SK-N-SH (cell line): ENCODE data around the gene TRIM28. TPM values are rescaled to one million over a fixed set of nuclear protein-coding genes. Genes with fewer than 3 reads are reported as not detected.

Experiments used
- CTCF ChIA-PET: fragments of 300-600, 350-600 bp; formaldehyde crosslinking; extraction: SDS; loops from one replicate; lab custom pipeline; 2021; lab: Yijun Ruan, JAX
- POLR2A ChIA-PET: fragments of 350-600 bp; sonication (Branson Sonifier 250); formaldehyde crosslinking; extraction: SDS; loops from one replicate; lab custom pipeline; 2020; ENCODE audit warnings: antibody characterized with exemption, inconsistent platforms; lab: Yijun Ruan, JAX
- DNase-seq: peaks from one replicate; pipeline ENCODE4 v3.0.0; 2012
- H2AFZ ChIP-seq: fragments of 200-600 bp; sonication (generic); 2 replicates; pipeline ENCODE4 v1.8.1; 2016; ENCODE audit warnings: antibody characterized with exemption, mild to moderate bottlenecking, low read depth
- H3F3A ChIP-seq: fragments of 200-600 bp; sonication (generic); replicated peaks from 2 replicates; pipeline ENCODE3; 2016; ENCODE audit warnings: antibody characterized with exemption, mild to moderate bottlenecking; ENCODE audit not compliant: insufficient read depth
- H3K27ac ChIP-seq, 2 experiments: fragments of 200-500 bp in 1 of 2; fragments of 200-600 bp in 1 of 2; sonication (Bioruptor generic) in 1 of 2; sonication (generic), shearing (Covaris generic) in 1 of 2; 2 replicates each; pipeline versions ENCODE4 v1.5.1 to v1.6.1; 2014 to 2016; ENCODE audit warnings: low read depth in 2 of 2, inconsistent platforms in 1 of 2, low read length in 1 of 2, mild to moderate bottlenecking in 1 of 2, mixed read lengths in 1 of 2
- H3K27me3 ChIP-seq: fragments of 200-600 bp; sonication (generic), shearing (Covaris generic); 2 replicates; pipeline ENCODE4 v1.6.1; 2016; ENCODE audit warnings: mixed run types; ENCODE audit not compliant: insufficient read depth
- H3K36me3 ChIP-seq, 2 experiments: fragments of 200-500 bp in 1 of 2; fragments of 200-600 bp in 1 of 2; sonication (Bioruptor generic) in 1 of 2; sonication (generic) in 1 of 2; replicated peaks in 1 of 2; 2 replicates each; pipeline versions ENCODE3 to v1.5.1; 2014 to 2016; ENCODE audit warnings: low read length in 1 of 2, mild to moderate bottlenecking in 1 of 2; ENCODE audit not compliant: insufficient read depth in 2 of 2, control insufficient read depth in 1 of 2
- H3K4me1 ChIP-seq, 2 experiments: fragments of 200-500 bp in 1 of 2; fragments of 200-600 bp in 1 of 2; sonication (Bioruptor generic) in 1 of 2; sonication (generic), shearing (Covaris generic) in 1 of 2; 2 replicates each; pipeline versions ENCODE4 v1.5.1 to v1.6.1; 2014 to 2016; ENCODE audit warnings: low read depth in 1 of 2, low read length in 1 of 2, mixed run types in 1 of 2; ENCODE audit not compliant: insufficient read depth in 2 of 2, control insufficient read depth in 1 of 2
- H3K4me2 ChIP-seq: fragments of 200-600 bp; sonication (generic), shearing (Covaris generic); 2 replicates; pipeline ENCODE4 v1.6.1; 2017; ENCODE audit warnings: mixed run types
- H3K4me3 ChIP-seq, 2 experiments: fragments of 200-500 bp in 1 of 2; fragments of 200-600 bp in 1 of 2; sonication (Bioruptor generic) in 1 of 2; sonication (generic), shearing (Covaris generic) in 1 of 2; 2 replicates each; pipeline versions ENCODE4 v1.5.1 to v1.8.1; 2014 to 2016; ENCODE audit warnings: low read depth in 2 of 2, inconsistent platforms in 1 of 2, low read length in 1 of 2, mild to moderate bottlenecking in 1 of 2, mixed read lengths in 1 of 2, moderate library complexity in 1 of 2
- H3K79me2 ChIP-seq: fragments of 200-600 bp; sonication (generic); 2 replicates; pipeline ENCODE4 v1.8.1; 2017; ENCODE audit warnings: mild to moderate bottlenecking; ENCODE audit not compliant: insufficient read depth
- H3K9ac ChIP-seq: fragments of 200-600 bp; sonication (generic); 2 replicates; pipeline ENCODE4 v1.6.1; 2017; ENCODE audit warnings: mixed run types
- H3K9me2 ChIP-seq: fragments of 200-600 bp; sonication (generic); 2 replicates; pipeline ENCODE4 v1.6.1; 2017; ENCODE audit warnings: mixed run types
- H3K9me3 ChIP-seq: fragments of 200-600 bp; sonication (generic); 2 replicates; pipeline ENCODE4 v1.6.1; 2017; ENCODE audit warnings: mixed run types, mild to moderate bottlenecking, moderate library complexity
- H4K20me1 ChIP-seq: fragments of 200-600 bp; sonication (generic); 2 replicates; pipeline ENCODE4 v1.6.1; 2017; ENCODE audit warnings: mild to moderate bottlenecking, mixed run types; ENCODE audit not compliant: insufficient read depth
- CTCF ChIP-seq: fragments of 200-600 bp; sonication (generic); IDR thresholded peaks from 2 replicates; pipeline ENCODE4 v1.6.1; 2017; ENCODE audit warnings: antibody characterized with exemption, mild to moderate bottlenecking, moderate library complexity
- EZH2phosphoT487 ChIP-seq: fragments of 200-600 bp; sonication (generic); IDR thresholded peaks from 2 replicates; pipeline ENCODE4 v1.6.1; 2017; ENCODE audit warnings: low read depth, mixed run types, mild to moderate bottlenecking, antibody characterized with exemption, moderate library complexity, borderline replicate concordance
- FOSL2 ChIP-seq: IDR thresholded peaks from 2 replicates; pipeline ENCODE4 v1.4.0; 2012; ENCODE audit warnings: low read depth, mild to moderate bottlenecking, moderate library complexity, borderline replicate concordance
- FOXJ3 ChIP-seq: sonication (generic); formaldehyde crosslinking; IDR thresholded peaks from 2 replicates; pipeline ENCODE4 v1.5.1; 2020; ENCODE audit warnings: mild to moderate bottlenecking, missing genetic modification reagents
- FOXM1 ChIP-seq: IDR thresholded peaks from 2 replicates; pipeline ENCODE4 v1.4.0; 2012; ENCODE audit warnings: low read depth, mild to moderate bottlenecking
- GATA2 ChIP-seq: sonication (generic); formaldehyde crosslinking; IDR thresholded peaks from 2 replicates; pipeline ENCODE4 v1.5.0; 2020; ENCODE audit warnings: mild to moderate bottlenecking, missing genetic modification reagents
- MEF2A ChIP-seq: IDR thresholded peaks from 2 replicates; pipeline ENCODE4 v1.4.0; 2012; ENCODE audit warnings: low read depth, borderline replicate concordance
- MXI1 ChIP-seq: IDR thresholded peaks from 2 replicates; pipeline ENCODE4 v1.6.1; 2012; ENCODE audit warnings: mild to moderate bottlenecking, low read depth, low read length, improper control_type of control experiment
- NRF1 ChIP-seq: IDR thresholded peaks from 2 replicates; pipeline ENCODE4 v1.6.1; 2012; ENCODE audit warnings: low read depth, mild to moderate bottlenecking, low read length
- RFX5 ChIP-seq: IDR thresholded peaks from 2 replicates; pipeline ENCODE4 v1.6.1; 2012; ENCODE audit warnings: mild to moderate bottlenecking, improper control_type of control experiment, low read length
- TCF12 ChIP-seq: IDR thresholded peaks from 2 replicates; pipeline ENCODE4 v1.4.0; 2012
- USF1 ChIP-seq: IDR thresholded peaks from 2 replicates; pipeline ENCODE4 v1.4.0; 2012; ENCODE audit warnings: low read depth, borderline replicate concordance
- WGBS: methylation state at CpG from one replicate; pipeline ENCODE4 v1.1.6; 2017; ENCODE audit warnings: low lambda C conversion rate; 5-methylcytosine and 5-hydroxymethylcytosine counted together
- polyA plus RNA-seq, 3 experiments: library from polyadenylated mRNA; depleted of rRNA; stranded (reverse); fragments of >200 nt; gene quantifications; 2 replicates each; pipeline ENCODE4 v1.2.3, GENCODE V29; 2012
- TF ChIP-seq, protein P1 (sequence below): fragments of 150-350 bp; IDR thresholded peaks from 2 replicates; pipeline ENCODE4 v1.6.1; 2016; ENCODE audit warnings: mild to moderate bottlenecking, low read depth, low read length
- TF ChIP-seq, protein P2 (sequence below): IDR thresholded peaks from 2 replicates; pipeline ENCODE4 v1.6.1; 2012; ENCODE audit warnings: mild to moderate bottlenecking, low read depth, low read length, moderate library complexity
- TF ChIP-seq, protein P3 (sequence below): IDR thresholded peaks from 2 replicates; pipeline ENCODE4 v1.4.0; 2012; ENCODE audit warnings: low read depth

The TRIM28 gene
- polyA plus RNA-seq, 1 of the 3 experiments (the other 2 are of a cell fraction), result 594 TPM

GRCh38 chr19:58584498-58585441, 40.9 kb downstream of the TRIM28 start (continued):
- no peak for TF ChIP-seq USF1

DNA sequence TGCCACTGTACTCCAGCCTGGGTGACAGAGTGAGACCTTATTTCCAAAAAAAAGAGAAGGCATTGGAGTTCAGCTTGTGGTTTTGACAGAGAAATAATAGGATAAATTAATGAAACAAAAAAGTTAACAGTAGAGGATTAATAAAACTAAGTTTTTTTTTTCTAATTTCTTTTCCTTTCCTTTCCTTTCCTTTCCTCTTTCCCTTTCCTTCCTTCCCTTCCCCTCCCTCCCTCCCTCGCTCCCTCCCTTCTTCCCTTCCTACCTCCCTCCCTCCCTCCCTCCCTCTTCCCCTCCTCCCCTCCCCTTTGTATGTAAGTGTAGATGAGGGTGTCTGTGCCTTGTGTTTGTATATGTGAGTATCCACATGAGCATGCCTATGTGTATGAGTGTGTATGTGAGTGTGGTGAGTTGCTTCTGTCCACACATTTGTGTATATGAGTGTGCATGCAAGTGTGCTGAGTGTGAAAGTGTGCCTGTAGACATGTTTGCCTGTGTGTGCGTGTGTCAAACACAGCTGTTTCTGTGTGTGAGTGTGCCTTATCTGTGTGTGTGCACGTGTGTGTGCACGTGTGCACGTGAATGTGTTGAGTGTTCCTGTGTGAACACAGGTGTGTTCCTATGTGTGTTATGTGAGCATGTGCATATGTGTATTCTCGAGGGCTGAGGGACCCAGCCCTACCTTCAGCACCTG, 41.7 kb downstream of the TRIM28 start:
- peaks cover 9% of the 10 kb centered on the region for H3F3A ChIP-seq
- no peak overlapping the region for H2AFZ ChIP-seq
- H3K4me1 ChIP-seq, result peaks cover 0 to 6% of the 10 kb centered on the region in 2 experiments; a peak in 1 of 4 replicates
- peaks cover 20% of the 10 kb centered on the region; the same call in 1 of the 2 replicates for H3K79me2 ChIP-seq
- H3K27ac ChIP-seq, result peak overlapping the region in 1 of 2 experiments; percentile 59; a peak in 1 of 4 replicates
- no peaks in the 10 kb centered on the region for H3K9me3 ChIP-seq
- H3K27me3 ChIP-seq, result no peaks in the 10 kb centered on the region
- no peak overlapping the region for H3K9ac ChIP-seq
- H3K9me2 ChIP-seq, result no peaks in the 10 kb centered on the region
- ChIA-PET POLR2A (no interaction called here), CTCF (no interaction called here)
- no peaks in the 10 kb centered on the region for H4K20me1 ChIP-seq
- H3K4me2 ChIP-seq, result no peak overlapping the region
- H3K4me3 ChIP-seq, result no peak overlapping the region
- peaks cover 12 to 19% of the 10 kb centered on the region in 2 experiments for H3K36me3 ChIP-seq
- WGBS, result 73% methylated on average over 5 of the region's 6 CpGs
- TF ChIP-seq MXI1, result no peak
- TF ChIP-seq FOXM1, result no peak
- no peak for TF ChIP-seq GATA2 (CRISPR knock-in tag)
- no peak for TF ChIP-seq NRF1
- no peak for TF ChIP-seq FOXJ3 (CRISPR knock-in tag)
- TF ChIP-seq, protein P1, sequence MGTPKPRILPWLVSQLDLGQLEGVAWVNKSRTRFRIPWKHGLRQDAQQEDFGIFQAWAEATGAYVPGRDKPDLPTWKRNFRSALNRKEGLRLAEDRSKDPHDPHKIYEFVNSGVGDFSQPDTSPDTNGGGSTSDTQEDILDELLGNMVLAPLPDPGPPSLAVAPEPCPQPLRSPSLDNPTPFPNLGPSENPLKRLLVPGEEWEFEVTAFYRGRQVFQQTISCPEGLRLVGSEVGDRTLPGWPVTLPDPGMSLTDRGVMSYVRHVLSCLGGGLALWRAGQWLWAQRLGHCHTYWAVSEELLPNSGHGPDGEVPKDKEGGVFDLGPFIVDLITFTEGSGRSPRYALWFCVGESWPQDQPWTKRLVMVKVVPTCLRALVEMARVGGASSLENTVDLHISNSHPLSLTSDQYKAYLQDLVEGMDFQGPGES, result no peak
- TF ChIP-seq, protein P2, sequence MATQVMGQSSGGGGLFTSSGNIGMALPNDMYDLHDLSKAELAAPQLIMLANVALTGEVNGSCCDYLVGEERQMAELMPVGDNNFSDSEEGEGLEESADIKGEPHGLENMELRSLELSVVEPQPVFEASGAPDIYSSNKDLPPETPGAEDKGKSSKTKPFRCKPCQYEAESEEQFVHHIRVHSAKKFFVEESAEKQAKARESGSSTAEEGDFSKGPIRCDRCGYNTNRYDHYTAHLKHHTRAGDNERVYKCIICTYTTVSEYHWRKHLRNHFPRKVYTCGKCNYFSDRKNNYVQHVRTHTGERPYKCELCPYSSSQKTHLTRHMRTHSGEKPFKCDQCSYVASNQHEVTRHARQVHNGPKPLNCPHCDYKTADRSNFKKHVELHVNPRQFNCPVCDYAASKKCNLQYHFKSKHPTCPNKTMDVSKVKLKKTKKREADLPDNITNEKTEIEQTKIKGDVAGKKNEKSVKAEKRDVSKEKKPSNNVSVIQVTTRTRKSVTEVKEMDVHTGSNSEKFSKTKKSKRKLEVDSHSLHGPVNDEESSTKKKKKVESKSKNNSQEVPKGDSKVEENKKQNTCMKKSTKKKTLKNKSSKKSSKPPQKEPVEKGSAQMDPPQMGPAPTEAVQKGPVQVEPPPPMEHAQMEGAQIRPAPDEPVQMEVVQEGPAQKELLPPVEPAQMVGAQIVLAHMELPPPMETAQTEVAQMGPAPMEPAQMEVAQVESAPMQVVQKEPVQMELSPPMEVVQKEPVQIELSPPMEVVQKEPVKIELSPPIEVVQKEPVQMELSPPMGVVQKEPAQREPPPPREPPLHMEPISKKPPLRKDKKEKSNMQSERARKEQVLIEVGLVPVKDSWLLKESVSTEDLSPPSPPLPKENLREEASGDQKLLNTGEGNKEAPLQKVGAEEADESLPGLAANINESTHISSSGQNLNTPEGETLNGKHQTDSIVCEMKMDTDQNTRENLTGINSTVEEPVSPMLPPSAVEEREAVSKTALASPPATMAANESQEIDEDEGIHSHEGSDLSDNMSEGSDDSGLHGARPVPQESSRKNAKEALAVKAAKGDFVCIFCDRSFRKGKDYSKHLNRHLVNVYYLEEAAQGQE, result no peak
- no peak for TF ChIP-seq CTCF
- TF ChIP-seq, protein P3, sequence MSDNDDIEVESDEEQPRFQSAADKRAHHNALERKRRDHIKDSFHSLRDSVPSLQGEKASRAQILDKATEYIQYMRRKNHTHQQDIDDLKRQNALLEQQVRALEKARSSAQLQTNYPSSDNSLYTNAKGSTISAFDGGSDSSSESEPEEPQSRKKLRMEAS, result no peak
- no peak for TF ChIP-seq RFX5
- no peak for TF ChIP-seq EZH2phosphoT487
- no peak for TF ChIP-seq FOSL2
- TF ChIP-seq MEF2A, result no peak
- no peak for TF ChIP-seq TCF12
- no peak for DNase-seq
